Vagina (tissue), 2 donors: ENCODE data around the gene KMT5B.

Source experiments
- CTCF ChIP-seq, 3 experiments: fragments of 450-650 bp in 2 of 3; fragments of 200-600 bp in 1 of 3; sonication (generic) in 1 of 3; IDR thresholded peaks; one replicate each; pipeline ENCODE4 v1.5.1; 2017 to 2019; ENCODE audit warnings: antibody characterized with exemption in 3 of 3, mild to moderate bottlenecking in 2 of 3, moderate library complexity in 2 of 3
- POLR2A ChIP-seq, 2 donors: fragments of 450-650 bp; IDR thresholded peaks; one replicate each; pipeline ENCODE4 v1.6.1; 2017; ENCODE audit warnings: antibody characterized with exemption in 2 of 2, mild to moderate bottlenecking in 2 of 2, moderate library complexity in 2 of 2

- TF ChIP-seq POLR2A (IDR thresholded peaks at IDR 0.05) (no peak), CTCF (IDR thresholded peaks at IDR 0.05) (no peak)
These were observed 74.9 kb downstream of the KMT5B start for GRCh38 chr11:68138237-68138636.
